Measurements from ENCODE around the gene TEAD2.
A peak's percentile ranks its signal among the peaks of the same experiment; 100 is the strongest.

The TEAD2 gene

GRCh38 chr19:49396738-49397505, 34.7 kb upstream of the TEAD2 start:
- no peaks in the 10 kb centered on the region for H3K36me3 ChIP-seq (ENCODE audit: control insufficient read depth, insufficient read depth, low read length)
- DNase-seq (ENCODE audit: extremely low read depth, insufficient read length) = no peak
- no peaks in the 10 kb centered on the region for H3K27me3 ChIP-seq (replicated peaks; ENCODE audit: control insufficient read depth, insufficient read depth, low read length)
- TF ChIP-seq CTCF (IDR thresholded peaks at IDR 0.05; ENCODE audit: insufficient read depth, low read length, poor library complexity, severe bottlenecking) = no peak
- H3K4me3 ChIP-seq (replicated peaks; ENCODE audit: low read depth, low read length) = no peak overlapping the region

- no peaks in the 10 kb centered on the region for H3K36me3 ChIP-seq (ENCODE audit: control insufficient read depth, insufficient read depth, low read length)
- no peak for DNase-seq (ENCODE audit: extremely low read depth, insufficient read length)
- no peak for TF ChIP-seq CTCF (IDR thresholded peaks at IDR 0.05; ENCODE audit: insufficient read depth, low read length, poor library complexity, severe bottlenecking)
Observed at GRCh38 chr19:49395581-49396407, 33.6 kb upstream of the TEAD2 start.

GRCh38 chr19:49393881-49394280, 31.7 kb upstream of the TEAD2 start:
- Histone ChIP-seq H3K36me3 (ENCODE audit: control insufficient read depth, insufficient read depth, low read length) (no peaks in the 10 kb centered on the region), H3K4me3 (replicated peaks; ENCODE audit: low read depth, low read length) (no peak overlapping the region), H3K27me3 (replicated peaks; ENCODE audit: control insufficient read depth, insufficient read depth, low read length) (no peaks in the 10 kb centered on the region)
- no peak for DNase-seq (ENCODE audit: extremely low read depth, insufficient read length)
- no peak for TF ChIP-seq CTCF (IDR thresholded peaks at IDR 0.05; ENCODE audit: insufficient read depth, low read length, poor library complexity, severe bottlenecking)

More at GRCh38 chr19:49395581-49396407, 33.6 kb upstream of the TEAD2 start:
- no peaks in the 10 kb centered on the region for H3K27me3 ChIP-seq (replicated peaks; ENCODE audit: control insufficient read depth, insufficient read depth, low read length)
- H3K4me3 ChIP-seq (replicated peaks; ENCODE audit: low read depth, low read length) = no peak overlapping the region

- no peaks in the 10 kb centered on the region for H3K36me3 ChIP-seq (ENCODE audit: control insufficient read depth, insufficient read depth, low read length)
- peak; percentile 60 for DNase-seq (ENCODE audit: extremely low read depth, insufficient read length)
- no peaks in the 10 kb centered on the region for H3K27me3 ChIP-seq (replicated peaks; ENCODE audit: control insufficient read depth, insufficient read depth, low read length)
- H3K4me3 ChIP-seq (replicated peaks; ENCODE audit: low read depth, low read length) = no peak overlapping the region
- TF ChIP-seq CTCF (IDR thresholded peaks at IDR 0.05; ENCODE audit: insufficient read depth, low read length, poor library complexity, severe bottlenecking) = peak; percentile 90
Observed at GRCh38 chr19:49391581-49392399, 29.6 kb upstream of the TEAD2 start.

- no peak for DNase-seq (ENCODE audit: extremely low read depth, insufficient read length)
- Histone ChIP-seq H3K27me3 (replicated peaks; ENCODE audit: control insufficient read depth, insufficient read depth, low read length) (no peaks in the 10 kb centered on the region), H3K4me3 (replicated peaks; ENCODE audit: low read depth, low read length) (no peak overlapping the region), H3K36me3 (ENCODE audit: control insufficient read depth, insufficient read depth, low read length) (no peaks in the 10 kb centered on the region)
- TF ChIP-seq CTCF (IDR thresholded peaks at IDR 0.05; ENCODE audit: insufficient read depth, low read length, poor library complexity, severe bottlenecking) = no peak
Observed at GRCh38 chr19:49390929-49391359, 28.7 kb upstream of the TEAD2 start.
